Measurements from ENCODE around the gene BCL2L11.

The BCL2L11 gene

GRCh38 chr2:111117598-111118480 is 2.9 kb upstream of the BCL2L11 start:
- no peak for DNase-seq (ENCODE audit: low spot score)

DNA sequence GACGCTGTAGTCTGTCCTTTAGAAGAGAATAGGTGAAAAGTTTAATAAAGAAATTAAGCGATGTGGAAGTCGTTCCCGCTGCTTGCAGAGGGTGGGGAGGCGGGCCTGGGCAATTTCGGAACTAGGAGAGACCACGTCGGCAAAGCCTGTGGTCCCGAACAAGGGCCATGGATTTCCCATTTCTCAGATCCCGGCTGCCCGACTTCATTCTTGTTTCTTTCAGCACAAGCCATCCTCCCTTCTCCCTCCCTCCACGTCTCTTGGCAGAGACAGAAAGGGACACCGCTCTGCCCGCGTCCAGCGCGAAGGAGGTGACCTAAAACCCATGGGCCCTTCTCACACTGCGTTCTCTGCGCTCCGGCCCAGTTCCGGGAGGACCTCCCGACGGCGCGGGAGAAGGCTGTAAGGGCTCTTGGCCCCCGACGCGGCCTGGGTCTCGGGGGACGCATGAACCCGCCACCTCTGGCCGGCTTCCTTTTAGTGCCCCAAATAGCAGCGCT is 2.2 kb upstream of the BCL2L11 start:
- no peak for DNase-seq (ENCODE audit: low spot score)

- DNase-seq (ENCODE audit: low spot score): no peak
These were observed 1.5 kb upstream of the BCL2L11 start for GRCh38 chr2:111118981-111119821.

GRCh38 chr2:111119822-111120252 is 877 bp upstream of the BCL2L11 start:
- DNase-seq (ENCODE audit: low spot score): no peak

- no peak for DNase-seq (ENCODE audit: low spot score)
These were observed 514 bp downstream of the BCL2L11 start for GRCh38 chr2:111121028-111121827.

DNA sequence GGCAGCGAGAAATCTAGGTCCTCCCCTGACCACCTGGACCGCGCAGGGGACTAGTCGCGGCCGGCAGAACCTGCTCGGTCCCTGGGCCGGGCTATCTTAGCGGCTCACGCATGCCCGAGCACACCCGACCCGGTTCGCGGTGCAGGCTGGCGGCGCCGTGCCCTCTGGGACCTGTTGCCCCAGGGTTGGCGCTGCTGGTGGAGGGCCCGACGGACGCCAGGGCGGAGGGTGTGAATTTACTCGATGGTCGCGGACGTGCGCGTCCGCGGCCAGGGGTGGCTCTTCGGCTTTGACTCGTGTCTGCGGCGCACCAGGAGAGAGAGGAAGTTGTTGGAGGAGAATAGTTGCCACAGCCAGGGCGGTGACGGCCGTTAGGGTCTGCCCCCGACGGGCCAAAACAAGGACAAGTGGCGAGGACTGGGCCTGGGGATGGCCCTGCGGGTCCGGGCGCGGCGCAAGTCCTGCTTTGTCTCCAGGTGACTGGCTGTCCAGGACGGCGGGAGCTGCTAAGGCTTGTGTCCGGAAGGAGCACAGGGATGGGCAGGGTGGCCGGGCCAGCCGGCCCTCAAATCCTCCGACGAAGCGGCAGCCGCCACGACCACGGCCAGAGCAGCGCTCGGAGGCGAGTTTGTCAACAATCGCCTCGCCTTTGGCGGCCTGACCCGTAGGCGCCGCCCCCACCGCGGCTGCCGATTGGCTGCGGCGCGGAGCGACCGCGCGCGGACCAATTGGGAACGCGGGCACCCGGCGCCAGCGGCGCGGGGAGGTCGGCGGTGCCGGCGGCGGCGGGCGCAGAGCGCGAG is 1.3 kb downstream of the BCL2L11 start:
- peak; percentile 80 for DNase-seq (ENCODE audit: low spot score)

- no peak for DNase-seq (ENCODE audit: low spot score)
These were observed 2.1 kb downstream of the BCL2L11 start for GRCh38 chr2:111122631-111123421.

DNA sequence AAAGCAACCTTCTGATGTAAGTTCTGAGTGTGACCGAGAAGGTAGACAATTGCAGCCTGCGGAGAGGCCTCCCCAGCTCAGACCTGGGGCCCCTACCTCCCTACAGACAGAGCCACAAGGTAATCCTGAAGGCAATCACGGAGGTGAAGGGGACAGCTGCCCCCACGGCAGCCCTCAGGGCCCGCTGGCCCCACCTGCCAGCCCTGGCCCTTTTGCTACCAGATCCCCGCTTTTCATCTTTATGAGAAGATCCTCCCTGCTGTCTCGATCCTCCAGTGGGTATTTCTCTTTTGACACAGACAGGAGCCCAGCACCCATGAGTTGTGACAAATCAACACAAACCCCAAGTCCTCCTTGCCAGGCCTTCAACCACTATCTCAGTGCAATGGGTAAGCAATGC is 3.0 kb downstream of the BCL2L11 start:
- no peak for DNase-seq (ENCODE audit: low spot score)

GRCh38 chr2:111126581-111126980 is 5.9 kb downstream of the BCL2L11 start:
- no peak for DNase-seq (ENCODE audit: low spot score)

- DNase-seq (ENCODE audit: low spot score): no peak
These were observed 6.6 kb downstream of the BCL2L11 start for GRCh38 chr2:111127351-111127750.

- no peak for DNase-seq (ENCODE audit: low spot score)
These were observed 7.4 kb downstream of the BCL2L11 start for GRCh38 chr2:111128096-111128495.

DNA sequence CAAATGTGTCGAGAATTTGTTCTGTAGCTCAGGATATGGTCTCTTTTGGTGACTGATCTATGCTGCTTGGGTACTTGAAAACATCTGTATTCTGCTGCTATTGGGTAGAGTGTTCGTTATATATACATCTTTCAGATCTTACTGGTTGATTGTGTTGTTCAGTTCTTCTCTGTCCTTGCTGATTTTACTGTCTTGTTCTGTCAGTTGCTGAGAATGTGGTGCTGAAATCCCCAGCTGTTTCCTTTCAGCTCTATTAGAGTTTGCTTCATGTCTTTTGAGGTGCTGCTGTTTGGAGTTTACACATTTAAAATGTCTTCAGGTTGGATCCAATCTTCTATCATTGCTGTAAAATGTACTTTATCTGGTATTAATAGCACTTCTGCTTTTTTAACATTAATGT is 12.9 kb downstream of the BCL2L11 start:
- no peak for DNase-seq (ENCODE audit: low spot score)

- DNase-seq (ENCODE audit: low spot score): no peak
These were observed 13.3 kb downstream of the BCL2L11 start for GRCh38 chr2:111134055-111134454.

DNA sequence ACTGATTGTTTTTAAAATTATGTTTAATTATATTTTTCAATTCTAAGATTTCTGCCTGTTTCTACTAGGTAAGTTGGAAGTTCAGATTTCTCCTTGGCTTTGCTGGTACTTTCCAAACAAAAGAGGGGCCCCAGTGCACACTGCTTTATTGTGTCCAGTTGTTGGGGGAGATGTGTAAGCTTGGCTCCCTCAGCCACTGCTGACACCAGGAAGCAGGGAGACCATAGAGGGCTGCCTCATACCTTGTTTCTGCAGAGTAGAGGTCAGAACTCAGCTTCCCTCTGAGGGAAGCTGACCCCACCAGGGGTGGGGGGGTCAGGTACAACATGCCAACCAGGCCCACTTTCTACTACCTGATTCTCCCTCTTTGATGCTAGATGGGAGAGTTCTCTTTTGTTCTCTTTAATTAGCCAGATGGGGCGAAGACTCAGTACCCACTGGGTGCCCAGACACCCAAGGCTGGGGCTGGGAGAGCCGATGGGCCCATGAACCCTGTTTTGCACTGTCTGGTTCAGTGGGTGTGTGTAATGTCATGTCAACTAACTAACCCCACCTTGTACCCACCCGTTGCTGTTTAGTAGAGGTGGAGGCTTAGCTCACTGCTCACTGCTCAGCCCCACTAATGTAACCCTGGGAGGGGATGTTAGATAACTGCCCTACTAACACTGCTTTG is 14.7 kb downstream of the BCL2L11 start:
- no peak for DNase-seq (ENCODE audit: low spot score)

GRCh38 chr2:111135910-111136297 is 15.2 kb downstream of the BCL2L11 start:
- no peak for DNase-seq (ENCODE audit: low spot score)

- DNase-seq (ENCODE audit: low spot score): no peak
These were observed 18.1 kb downstream of the BCL2L11 start for GRCh38 chr2:111138839-111139238.

DNA sequence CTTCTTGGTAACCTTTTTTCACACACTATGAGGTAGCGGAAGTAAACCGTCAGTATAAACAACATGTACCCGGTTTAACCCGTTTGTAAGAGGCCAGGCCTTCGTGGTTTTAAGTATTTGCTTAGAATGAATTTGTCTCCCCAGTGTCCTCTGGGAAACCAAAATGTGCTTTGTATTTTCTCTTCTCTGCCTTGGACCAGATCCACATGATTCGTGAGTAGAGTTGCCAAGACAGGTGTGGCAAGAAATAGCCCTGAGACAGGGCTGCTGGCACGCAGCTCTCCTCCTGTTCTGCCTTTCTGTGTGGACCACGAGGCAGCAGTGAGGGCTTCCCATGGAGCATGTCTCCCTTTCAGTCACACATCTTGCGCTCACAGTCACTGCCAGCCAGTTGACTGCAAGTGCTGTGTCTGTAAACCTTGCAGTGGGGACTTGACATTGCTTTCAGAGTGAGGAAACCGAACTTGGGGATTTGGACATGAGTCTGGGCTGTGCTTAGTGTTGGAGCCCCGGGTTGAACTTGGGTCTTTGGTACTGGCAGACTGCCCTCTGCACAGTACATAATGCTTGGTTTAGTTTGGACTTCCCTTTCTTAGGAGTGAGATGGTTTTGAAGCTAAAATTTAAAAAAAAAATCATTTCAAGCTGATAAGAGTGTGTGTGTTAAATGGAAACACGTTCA is 19.1 kb downstream of the BCL2L11 start:
- DNase-seq (ENCODE audit: low spot score): no peak

DNA sequence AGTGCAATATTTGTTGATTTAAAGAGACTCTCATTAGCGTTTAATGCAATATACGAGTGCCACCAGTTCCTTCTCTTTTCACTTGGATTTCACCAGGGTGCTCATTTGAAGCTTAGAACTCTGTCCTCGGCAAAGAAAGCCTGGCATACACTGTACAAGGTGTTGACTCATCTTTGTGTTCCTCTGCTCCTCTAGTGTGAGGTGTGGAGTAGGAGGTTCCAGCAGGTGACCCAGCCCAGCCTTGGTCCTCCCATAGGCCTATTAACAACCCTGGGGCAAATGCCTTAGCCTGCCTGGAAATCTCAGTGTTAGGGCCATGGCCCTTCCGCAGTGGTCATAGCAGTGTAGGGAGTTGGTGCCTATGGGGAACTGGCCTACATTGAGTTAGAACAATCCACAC is 20.1 kb downstream of the BCL2L11 start:
- no peak for DNase-seq (ENCODE audit: low spot score)

DNA sequence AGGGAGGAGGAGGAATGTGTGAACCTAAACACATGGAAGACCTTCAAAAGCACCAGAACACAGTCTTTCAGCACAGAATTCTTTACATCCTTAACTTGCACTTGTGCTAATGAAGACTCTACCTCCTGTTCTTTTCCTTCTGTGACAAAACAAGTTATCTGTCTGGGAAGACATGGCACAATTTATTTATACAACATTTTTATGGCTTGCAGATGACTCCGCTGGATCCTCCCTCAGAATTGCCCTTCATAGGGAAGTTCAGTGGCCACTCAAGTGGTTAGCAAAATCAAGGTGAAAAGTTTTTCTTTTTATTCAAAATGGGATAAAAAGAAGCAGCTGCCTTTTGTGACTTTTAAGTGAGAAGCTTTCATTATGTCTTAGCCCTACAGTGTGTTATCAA is 21.4 kb downstream of the BCL2L11 start:
- no peak for DNase-seq (ENCODE audit: low spot score)
